MM.1S (cell line): Measurements from ENCODE around the gene CYTH1.

Experiments used
- DNase-seq: peaks from one replicate; pipeline ENCODE4 v3.0.0-alpha.2; 2015
- H2AFZ ChIP-seq: fragments of 300-600 bp; sonication (generic); 2 replicates; pipeline ENCODE4 v1.6.0; 2016; ENCODE audit warnings: antibody characterized with exemption, low read length
- H3F3A ChIP-seq: fragments of 300-600 bp; sonication (generic); 2 replicates; pipeline ENCODE4 v1.6.1; 2016; ENCODE audit warnings: mild to moderate bottlenecking, antibody characterized with exemption, low read length, moderate library complexity, mixed read lengths; ENCODE audit not compliant: insufficient read depth
- H3K27ac ChIP-seq: fragments of 300-600 bp; sonication (generic); 2 replicates; pipeline ENCODE4 v1.5.1; 2016; ENCODE audit warnings: mild to moderate bottlenecking, low read length
- H3K27me3 ChIP-seq: fragments of 300-600 bp; sonication (generic); replicated peaks from 2 replicates; pipeline ENCODE4 v1.6.0; 2016; ENCODE audit warnings: low read length; ENCODE audit not compliant: insufficient read depth
- H3K36me3 ChIP-seq: fragments of 300-600 bp; sonication (generic); replicated peaks from 2 replicates; pipeline ENCODE4 v1.6.1; 2016; ENCODE audit warnings: mild to moderate bottlenecking, low read length, mixed read lengths; ENCODE audit not compliant: insufficient read depth
- H3K4me1 ChIP-seq: fragments of 300-600 bp; sonication (generic); 2 replicates; pipeline ENCODE4 v1.6.1; 2016; ENCODE audit warnings: low read length, mixed read lengths
- H3K4me2 ChIP-seq: fragments of 300-600 bp; sonication (generic); 2 replicates; pipeline ENCODE4 v1.6.0; 2016; ENCODE audit warnings: low read depth, low read length
- H3K4me3 ChIP-seq: fragments of 300-600 bp; sonication (generic); 2 replicates; pipeline ENCODE4 v1.5.1; 2016; ENCODE audit warnings: low read length, mixed read lengths
- H3K79me2 ChIP-seq: fragments of 300-600 bp; sonication (generic); 2 replicates; pipeline ENCODE4 v1.6.1; 2016; ENCODE audit warnings: mixed run types, low read length, mixed read lengths
- H3K9ac ChIP-seq: fragments of 300-600 bp; sonication (generic); 2 replicates; pipeline ENCODE4 v1.6.1; 2016; ENCODE audit warnings: low read length, mixed read lengths
- H3K9me2 ChIP-seq: fragments of 300-600 bp; sonication (generic); replicated peaks from 2 replicates; pipeline ENCODE4 v1.6.1; 2016; ENCODE audit warnings: mild to moderate bottlenecking, low read length, mixed read lengths; ENCODE audit not compliant: insufficient read depth
- H3K9me3 ChIP-seq: fragments of 300-600 bp; sonication (generic); replicated peaks from 2 replicates; pipeline ENCODE4 v1.6.1; 2016; ENCODE audit warnings: mild to moderate bottlenecking, low read length, mixed read lengths; ENCODE audit not compliant: insufficient read depth
- H4K20me1 ChIP-seq: fragments of 300-600 bp; sonication (generic); 2 replicates; pipeline ENCODE4 v1.6.1; 2016; ENCODE audit warnings: mild to moderate bottlenecking, low read length, moderate library complexity, mixed read lengths; ENCODE audit not compliant: insufficient read depth
- EZH2 ChIP-seq: fragments of 300-600 bp; sonication (generic); optimal IDR thresholded peaks from 2 replicates; pipeline ENCODE3; 2017; ENCODE audit warnings: low read depth, mild to moderate bottlenecking, antibody characterized with exemption, low read length, mixed read lengths
- EZH2phosphoT487 ChIP-seq: fragments of 300-600 bp; sonication (generic); IDR thresholded peaks from 2 replicates; pipeline ENCODE4 v1.6.1; 2018; ENCODE audit warnings: antibody characterized with exemption, low read length
- TF ChIP-seq, protein P1 (sequence below): fragments of 300-600 bp; sonication (generic); IDR thresholded peaks from 2 replicates; pipeline ENCODE4 v1.5.1; 2016; ENCODE audit warnings: antibody characterized with exemption, low read length, mixed read lengths

CYTH1 gene

DNA sequence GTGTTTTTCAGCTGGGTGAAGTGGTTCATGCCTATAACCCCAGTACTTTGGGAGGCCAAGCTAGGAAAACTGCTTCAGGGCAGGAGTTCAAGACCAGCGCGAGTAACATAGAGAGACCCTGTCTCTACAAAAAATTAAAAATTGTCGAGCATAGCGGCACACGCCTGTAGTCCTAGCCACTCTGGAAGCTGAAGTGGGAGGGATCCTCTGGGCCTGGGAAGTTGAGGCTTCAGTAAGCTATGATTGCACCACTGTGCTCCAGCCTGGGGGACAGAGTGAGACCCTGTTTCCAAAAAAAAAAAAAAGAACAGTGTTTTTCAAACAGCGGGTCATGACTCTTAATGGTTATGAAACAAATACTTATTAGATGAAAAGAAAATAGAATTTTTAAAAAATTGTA lies 2.3 kb upstream of the CYTH1 start:
- no peaks in the 10 kb centered on the region for H3K27me3 ChIP-seq
- no peaks in the 10 kb centered on the region for H3K9me2 ChIP-seq
- H3K4me2 ChIP-seq: no peak overlapping the region
- no peak for TF ChIP-seq EZH2
- TF ChIP-seq, protein P1, sequence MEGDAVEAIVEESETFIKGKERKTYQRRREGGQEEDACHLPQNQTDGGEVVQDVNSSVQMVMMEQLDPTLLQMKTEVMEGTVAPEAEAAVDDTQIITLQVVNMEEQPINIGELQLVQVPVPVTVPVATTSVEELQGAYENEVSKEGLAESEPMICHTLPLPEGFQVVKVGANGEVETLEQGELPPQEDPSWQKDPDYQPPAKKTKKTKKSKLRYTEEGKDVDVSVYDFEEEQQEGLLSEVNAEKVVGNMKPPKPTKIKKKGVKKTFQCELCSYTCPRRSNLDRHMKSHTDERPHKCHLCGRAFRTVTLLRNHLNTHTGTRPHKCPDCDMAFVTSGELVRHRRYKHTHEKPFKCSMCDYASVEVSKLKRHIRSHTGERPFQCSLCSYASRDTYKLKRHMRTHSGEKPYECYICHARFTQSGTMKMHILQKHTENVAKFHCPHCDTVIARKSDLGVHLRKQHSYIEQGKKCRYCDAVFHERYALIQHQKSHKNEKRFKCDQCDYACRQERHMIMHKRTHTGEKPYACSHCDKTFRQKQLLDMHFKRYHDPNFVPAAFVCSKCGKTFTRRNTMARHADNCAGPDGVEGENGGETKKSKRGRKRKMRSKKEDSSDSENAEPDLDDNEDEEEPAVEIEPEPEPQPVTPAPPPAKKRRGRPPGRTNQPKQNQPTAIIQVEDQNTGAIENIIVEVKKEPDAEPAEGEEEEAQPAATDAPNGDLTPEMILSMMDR: no peak
- no peak for TF ChIP-seq EZH2phosphoT487
- H3K9me3 ChIP-seq: no peaks in the 10 kb centered on the region
- DNase-seq: no peak
- no peak overlapping the region for H2AFZ ChIP-seq
- no peak overlapping the region for H3K4me3 ChIP-seq
- peaks cover 26% of the 10 kb centered on the region for H3K4me1 ChIP-seq
- H3F3A ChIP-seq: peaks cover 43% of the 10 kb centered on the region
- H3K9ac ChIP-seq: no peak overlapping the region
- no peaks in the 10 kb centered on the region for H3K36me3 ChIP-seq
- peak overlapping the region; percentile 80; the same call in 1 of the 2 replicates for H3K27ac ChIP-seq
- H3K79me2 ChIP-seq: peaks cover 27% of the 10 kb centered on the region
- no peaks in the 10 kb centered on the region for H4K20me1 ChIP-seq

DNA sequence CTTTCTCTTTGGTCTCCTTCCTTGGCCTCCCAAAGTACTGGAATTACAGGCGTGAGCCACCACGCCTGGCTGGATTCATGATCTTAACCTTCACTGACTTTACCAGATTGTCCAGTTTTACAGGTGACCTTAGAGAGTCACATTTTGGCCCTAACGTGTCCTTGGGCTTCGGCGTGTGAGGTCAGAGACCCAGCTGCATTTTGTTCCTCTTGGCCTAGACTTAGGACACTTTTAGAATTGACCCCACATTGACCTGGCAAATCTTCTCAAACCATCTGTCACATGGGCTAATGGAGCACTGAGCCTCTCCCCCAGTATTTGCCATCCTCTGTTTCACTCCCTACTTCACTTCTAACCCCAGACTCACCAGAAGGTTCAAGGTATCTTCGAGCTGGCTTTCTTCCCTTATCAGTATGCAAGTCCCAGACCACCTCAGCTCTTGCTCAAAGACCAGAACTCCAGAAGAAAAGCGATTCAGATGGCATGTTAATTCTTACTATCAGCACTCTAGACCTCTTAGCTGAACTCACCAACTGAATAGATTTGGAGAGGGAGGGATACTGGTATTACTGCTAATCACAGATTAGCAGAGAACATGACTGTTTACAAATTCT lies 1.7 kb upstream of the CYTH1 start:
- no peaks in the 10 kb centered on the region for H3K27me3 ChIP-seq
- DNase-seq: peak; percentile 35
- H3K9me3 ChIP-seq: no peaks in the 10 kb centered on the region
- H3K27ac ChIP-seq: peak overlapping the region; percentile 80; the same call in 1 of the 2 replicates
- H3F3A ChIP-seq: peaks cover 44% of the 10 kb centered on the region
- no peak overlapping the region for H3K4me3 ChIP-seq
- no peaks in the 10 kb centered on the region for H3K9me2 ChIP-seq
- H3K9ac ChIP-seq: no peak overlapping the region
- H3K4me1 ChIP-seq: peaks cover 30% of the 10 kb centered on the region
- H3K36me3 ChIP-seq: no peaks in the 10 kb centered on the region
- TF ChIP-seq, protein P1: no peak
- TF ChIP-seq EZH2phosphoT487: no peak
- no peak for TF ChIP-seq EZH2
- peaks cover 32% of the 10 kb centered on the region for H3K79me2 ChIP-seq
- no peaks in the 10 kb centered on the region for H4K20me1 ChIP-seq
- H2AFZ ChIP-seq: no peak overlapping the region
- H3K4me2 ChIP-seq: no peak overlapping the region

DNA sequence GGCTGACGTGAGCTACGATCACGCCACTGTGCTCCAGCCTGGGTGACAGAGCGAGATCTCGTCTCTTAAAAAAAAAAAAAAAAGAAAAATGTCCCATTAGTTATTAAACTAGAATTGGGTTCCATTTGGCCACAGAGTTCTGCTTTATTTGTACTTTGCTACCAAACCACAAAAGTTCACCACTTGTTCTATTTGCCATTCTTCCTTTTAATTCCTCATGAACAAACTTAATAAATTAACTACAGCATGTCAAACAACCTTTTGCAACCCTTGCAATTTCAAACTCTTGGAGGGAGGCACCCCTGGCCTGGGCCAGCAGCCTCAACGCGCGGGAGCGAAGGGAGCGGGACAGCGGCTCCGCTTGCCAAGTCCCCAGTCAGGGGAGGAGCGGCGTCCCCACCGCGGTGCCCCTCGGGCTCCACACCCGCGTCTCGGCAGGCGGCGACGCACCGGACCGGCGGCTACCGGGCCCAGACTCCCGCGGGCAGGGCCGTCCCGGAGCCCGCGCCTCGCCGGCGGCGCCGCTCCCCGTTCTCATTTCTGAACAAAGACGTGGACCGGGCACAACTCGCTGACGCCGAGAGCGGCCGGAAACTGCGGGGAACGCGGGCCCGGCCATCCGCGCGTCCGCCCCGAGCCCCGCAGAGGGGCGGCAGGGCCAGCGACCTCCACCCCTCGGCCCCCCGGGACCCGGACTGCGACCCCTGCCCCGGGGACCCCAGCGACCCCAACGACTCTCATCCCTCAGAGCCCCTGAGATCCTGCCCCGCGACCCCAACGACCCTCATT lies 775 bp downstream of the CYTH1 start:
- peak; percentile 44 for DNase-seq
- H2AFZ ChIP-seq: no peak overlapping the region
- TF ChIP-seq EZH2 (no peak), EZH2phosphoT487 (no peak)
- TF ChIP-seq, protein P1: no peak

More for the DNA sequence above, 775 bp downstream of the CYTH1 start:
- Histone ChIP-seq H3K9ac (peak overlapping the region; percentile 95), H3K9me2 (no peaks in the 10 kb centered on the region), H3K4me2 (peak overlapping the region; percentile 73), H3K9me3 (no peaks in the 10 kb centered on the region), H3K27me3 (no peaks in the 10 kb centered on the region), H3K4me3 (peak overlapping the region; percentile 81), H3K79me2 (peaks cover 55% of the 10 kb centered on the region), H4K20me1 (no peaks in the 10 kb centered on the region), H3K27ac (peak overlapping the region; percentile 95), H3K4me1 (peaks cover 37% of the 10 kb centered on the region), H3F3A (peaks cover 57% of the 10 kb centered on the region), H3K36me3 (no peaks in the 10 kb centered on the region)
